ENCODE results near the gene IFNA4. TPM values are rescaled to one million over a fixed set of nuclear protein-coding genes. Genes with fewer than 3 reads are reported as not detected.
"Not testable (repeated sequence)": the region's sequence is repeated elsewhere in the genome, so short reads cannot be mapped to it uniquely, and the experiment has no call there.

Gene IFNA4
- total RNA-seq, 2 donors from 2014 or later: not detected

DNA sequence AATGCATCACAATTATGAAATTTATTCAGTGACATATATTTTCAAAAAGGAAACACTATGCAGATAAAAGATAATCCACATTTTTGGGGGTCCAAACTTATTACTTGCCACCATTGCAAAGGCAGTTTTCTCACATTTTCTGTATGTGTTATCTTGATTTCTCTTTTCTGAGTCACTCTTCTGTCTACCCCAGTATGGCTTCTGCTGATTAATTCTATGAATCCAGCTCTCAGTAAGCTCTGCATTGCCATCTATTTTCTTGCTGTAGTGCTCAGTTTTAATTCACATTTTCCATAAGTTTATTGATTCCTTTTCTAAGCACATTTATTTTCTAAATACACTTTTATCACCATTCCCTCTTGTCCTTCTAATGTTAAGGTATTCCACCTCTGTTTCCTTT is 17.8 kb upstream of the IFNA4 start:
- ATAC-seq (replicated peaks in 1 of 2): peak; percentile 70 to 91
- no peak overlapping the region for H3K4me3 Mint-ChIP-seq

DNA sequence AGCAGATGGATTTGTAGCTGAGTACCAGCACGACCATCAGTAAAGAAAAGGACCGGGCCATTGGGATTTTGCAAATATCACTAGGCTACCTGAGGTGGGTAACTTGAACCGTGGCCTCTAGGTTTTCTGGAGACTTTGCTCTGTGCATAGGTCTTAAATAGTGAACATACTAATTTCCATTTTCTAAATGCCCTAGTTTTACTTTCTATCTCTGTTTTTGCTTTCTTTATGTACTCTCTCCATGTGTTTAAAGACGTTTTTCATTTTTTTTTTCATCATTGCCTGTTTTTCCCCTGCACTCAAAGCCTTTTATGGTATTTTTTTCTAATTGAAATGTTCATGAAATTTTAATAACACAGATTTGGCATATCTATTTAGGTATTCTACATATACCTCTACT is 14.7 kb upstream of the IFNA4 start, which contains the start of gene IFNA7:
TSS of gene IFNA7 (minus strand) at position 101 of the 400 bp plus-strand sequence. CDS start at position 61, 40 bp downstream.
- not testable (repeated sequence) for H3K9me3 Mint-ChIP-seq; ATAC-seq (replicated peaks in 1 of 2); DNase-seq; H3K27ac Mint-ChIP-seq; H3K4me3 Mint-ChIP-seq; H3K36me3 Mint-ChIP-seq (ENCODE audit: insufficient read depth in 2 of 2)
- Mint-ChIP-seq H3K27me3 (ENCODE audit: low read depth) (peaks cover 13% of the 10 kb centered on the region), H3K4me1 (ENCODE audit: low read depth) (peaks cover 20% of the 10 kb centered on the region)

More for the DNA sequence above, 17.8 kb upstream of the IFNA4 start:
- H3K27me3 Mint-ChIP-seq (ENCODE audit: low read depth): peaks cover 13% of the 10 kb centered on the region
- peaks cover 0 to 2% of the 10 kb centered on the region in 2 donors for H3K9me3 Mint-ChIP-seq
- peaks cover 0 to 3% of the 10 kb centered on the region in 2 donors for H3K36me3 Mint-ChIP-seq (ENCODE audit: insufficient read depth in 2 of 2)
- DNase-seq: no peak
- no peak overlapping the region for H3K27ac Mint-ChIP-seq
- peaks cover 20% of the 10 kb centered on the region for H3K4me1 Mint-ChIP-seq (ENCODE audit: low read depth)

DNA sequence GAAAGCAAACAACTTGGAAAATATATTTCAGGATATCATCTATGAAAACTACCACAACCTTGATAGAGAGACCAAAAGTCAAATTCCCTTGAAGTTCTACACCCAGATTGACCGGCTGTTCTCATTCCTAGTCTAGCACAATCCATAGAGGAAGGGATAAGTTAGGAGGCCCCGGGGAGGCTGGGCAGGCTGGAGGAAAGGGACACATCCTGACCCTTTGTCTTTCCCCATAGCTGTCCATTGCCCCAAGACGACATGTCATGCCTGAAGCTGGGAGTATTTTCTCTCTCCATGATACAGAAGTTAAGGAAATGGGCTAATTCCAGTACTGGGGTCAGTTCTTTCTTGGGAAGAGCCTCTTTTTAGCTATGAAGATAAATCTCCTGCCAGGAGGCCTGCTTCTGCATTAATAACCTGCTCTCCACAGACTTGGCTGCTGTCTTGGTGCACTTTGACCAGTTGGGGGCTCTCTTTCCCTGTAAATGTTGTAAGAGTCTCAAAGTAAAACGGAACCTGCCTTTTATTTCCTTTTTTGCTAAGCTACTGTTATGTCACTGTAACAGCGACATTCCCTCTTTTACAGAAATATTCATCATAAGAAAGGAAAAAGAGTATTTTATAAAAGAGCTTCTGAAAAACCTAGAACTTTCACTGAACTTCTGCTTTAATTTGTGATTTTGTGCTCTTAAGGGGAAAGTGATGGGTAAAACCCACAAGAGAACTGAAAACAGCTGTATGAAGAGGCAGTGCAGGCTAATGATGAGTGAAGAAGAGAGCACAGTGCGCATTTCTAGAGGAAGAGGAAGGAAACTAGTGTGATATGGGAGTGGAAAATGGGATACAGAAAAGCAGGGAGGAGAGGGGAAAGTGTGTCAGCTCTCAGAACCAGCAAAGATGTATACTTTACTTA is 7.7 kb upstream of the IFNA4 start:
- H3K9me3 Mint-ChIP-seq; H3K4me1 Mint-ChIP-seq (ENCODE audit: low read depth); H3K27ac Mint-ChIP-seq; H3K36me3 Mint-ChIP-seq (ENCODE audit: insufficient read depth in 2 of 2); H3K27me3 Mint-ChIP-seq (ENCODE audit: low read depth): not testable (repeated sequence)
- DNase-seq: peak; percentile 30 to 53
- H3K4me3 Mint-ChIP-seq: peak overlapping the region; percentile 55 to 72
- ATAC-seq (replicated peaks in 1 of 2): peak; percentile 85 to 90

GRCh38 chr9:21182810-21183736 is 4.3 kb downstream of the IFNA4 start:
- DNase-seq (peak; percentile 7 to 15), ATAC-seq (replicated peaks in 1 of 2) (peak; percentile 76 to 79)
- not testable (repeated sequence) for H3K36me3 Mint-ChIP-seq (ENCODE audit: insufficient read depth in 2 of 2); H3K9me3 Mint-ChIP-seq; H3K27me3 Mint-ChIP-seq (ENCODE audit: low read depth); H3K4me1 Mint-ChIP-seq (ENCODE audit: low read depth)
- Mint-ChIP-seq H3K4me3 (peak overlapping the region in 1 of 2 donors; percentile 14), H3K27ac (peak overlapping the region; percentile 41)

DNA sequence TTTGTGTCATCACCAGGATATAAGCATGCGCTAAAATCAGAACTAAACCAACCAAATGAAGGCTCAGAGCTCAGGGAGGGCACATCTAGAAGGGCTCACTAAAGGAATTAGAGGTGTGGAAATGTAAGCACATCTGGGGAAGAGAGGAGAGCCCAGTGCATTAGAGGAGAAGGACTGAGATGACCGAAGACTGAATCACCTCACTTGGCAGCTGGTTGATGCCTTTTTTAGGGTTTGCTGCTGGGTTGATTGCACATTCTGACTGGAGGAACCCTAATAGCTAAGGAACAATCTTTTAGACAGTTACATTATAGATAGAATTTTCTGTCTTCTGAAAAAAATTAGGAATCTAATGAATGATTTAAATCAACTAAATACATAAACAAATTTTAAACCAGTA is 12.7 kb downstream of the IFNA4 start:
- Mint-ChIP-seq H3K27ac (no peak overlapping the region), H3K4me1 (ENCODE audit: low read depth) (no peaks in the 10 kb centered on the region), H3K9me3 (no peaks in the 10 kb centered on the region), H3K4me3 (no peak overlapping the region), H3K27me3 (ENCODE audit: low read depth) (peaks cover 7% of the 10 kb centered on the region), H3K36me3 (ENCODE audit: insufficient read depth in 2 of 2) (no peaks in the 10 kb centered on the region)
- ATAC-seq (replicated peaks in 1 of 2) (no peak), DNase-seq (no peak)

DNA sequence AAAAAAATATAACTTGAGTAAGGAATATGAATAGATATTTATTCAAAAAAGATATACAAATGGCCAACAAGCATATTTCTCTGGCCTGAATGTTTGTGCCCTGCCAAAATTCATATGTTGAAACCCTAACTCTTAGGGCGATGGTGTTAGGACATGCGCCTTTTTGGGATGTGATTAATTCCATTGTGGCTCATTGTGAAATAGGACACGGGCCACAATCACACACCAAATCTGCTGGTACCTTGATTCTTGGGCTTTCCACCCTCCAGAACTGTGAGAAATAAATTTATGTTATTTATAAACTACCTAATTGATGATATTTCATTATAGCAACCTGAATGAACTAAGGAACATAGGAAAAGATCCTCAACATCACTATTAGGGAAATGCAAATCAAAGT is 15.2 kb downstream of the IFNA4 start:
- Mint-ChIP-seq H3K9me3 (no peaks in the 10 kb centered on the region), H3K27ac (no peak overlapping the region), H3K27me3 (ENCODE audit: low read depth) (peaks cover under 1% of the 10 kb centered on the region), H3K4me1 (ENCODE audit: low read depth) (no peaks in the 10 kb centered on the region), H3K36me3 (ENCODE audit: insufficient read depth in 2 of 2) (no peaks in the 10 kb centered on the region), H3K4me3 (no peak overlapping the region)
- DNase-seq: no peak
- no peak for ATAC-seq (replicated peaks in 1 of 2)

- no peaks in the 10 kb centered on the region for H3K9me3 Mint-ChIP-seq
- DNase-seq (no peak), ATAC-seq (replicated peaks in 1 of 2) (no peak)
- no peak overlapping the region for H3K27ac Mint-ChIP-seq
- H3K36me3 Mint-ChIP-seq (ENCODE audit: insufficient read depth in 2 of 2): no peaks in the 10 kb centered on the region
- H3K4me1 Mint-ChIP-seq (ENCODE audit: low read depth): no peaks in the 10 kb centered on the region
- H3K27me3 Mint-ChIP-seq (ENCODE audit: low read depth): no peaks in the 10 kb centered on the region
- no peak overlapping the region for H3K4me3 Mint-ChIP-seq
Observed at GRCh38 chr9:21171351-21171750, 16.0 kb downstream of the IFNA4 start.

GRCh38 chr9:21166560-21166959 is 20.8 kb downstream of the IFNA4 start, which contains the start of gene IFNA21:
IFNA21 (minus strand) TSS chr9:21166660; CDS start chr9:21166612, 48 bp downstream.
- H3K27ac Mint-ChIP-seq; DNase-seq; H3K4me1 Mint-ChIP-seq (ENCODE audit: low read depth); ATAC-seq (replicated peaks in 1 of 2); H3K4me3 Mint-ChIP-seq; H3K27me3 Mint-ChIP-seq (ENCODE audit: low read depth); H3K36me3 Mint-ChIP-seq (ENCODE audit: insufficient read depth in 2 of 2); H3K9me3 Mint-ChIP-seq: not testable (repeated sequence)

DNA sequence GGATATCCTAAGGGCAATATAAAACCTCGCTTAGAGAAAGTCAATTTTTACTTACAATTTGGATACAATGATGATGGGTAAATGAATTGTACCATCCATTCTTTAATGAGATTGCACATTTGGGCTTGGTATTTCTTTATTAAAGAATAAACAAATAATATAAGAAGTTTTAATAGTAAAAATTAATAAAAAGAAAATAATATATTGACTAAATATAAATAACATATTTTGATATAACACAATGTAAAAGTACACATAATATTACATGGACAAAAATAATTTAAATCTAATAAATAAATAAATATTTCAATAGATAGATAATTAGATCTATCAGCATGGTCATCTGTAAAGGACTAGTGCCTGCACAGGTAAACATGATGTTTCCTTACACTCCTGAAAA is 21.9 kb downstream of the IFNA4 start:
- Mint-ChIP-seq H3K4me1 (ENCODE audit: low read depth) (peaks cover 8% of the 10 kb centered on the region), H3K27me3 (ENCODE audit: low read depth) (no peaks in the 10 kb centered on the region), H3K27ac (no peak overlapping the region), H3K4me3 (no peak overlapping the region), H3K36me3 (ENCODE audit: insufficient read depth in 2 of 2) (no peaks in the 10 kb centered on the region), H3K9me3 (no peaks in the 10 kb centered on the region)
- DNase-seq: no peak
- ATAC-seq (replicated peaks in 1 of 2): no peak

DNA sequence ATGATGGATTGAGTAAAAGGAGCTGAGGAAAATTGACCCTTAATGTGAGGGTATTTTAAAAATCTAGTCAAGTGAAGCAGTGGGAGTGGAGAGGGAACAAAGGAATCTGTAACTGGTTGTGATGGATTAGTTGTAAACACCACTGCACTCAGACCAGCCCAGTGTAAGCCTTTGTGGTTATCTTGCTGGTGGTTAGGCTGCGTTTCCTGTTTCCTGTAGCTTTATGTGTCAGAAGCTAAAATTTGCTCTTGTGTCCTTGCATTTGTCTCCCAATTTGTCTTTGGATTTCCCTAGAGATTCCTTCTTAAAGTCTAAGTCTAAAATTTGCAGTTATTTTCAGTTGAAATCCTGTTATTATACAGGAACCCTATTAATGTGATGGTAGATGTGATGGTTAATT is 27.2 kb downstream of the IFNA4 start:
- Mint-ChIP-seq H3K36me3 (ENCODE audit: insufficient read depth in 2 of 2) (no peaks in the 10 kb centered on the region), H3K4me3 (peak overlapping the region in 1 of 2 donors; percentile 21), H3K4me1 (ENCODE audit: low read depth) (peaks cover 15% of the 10 kb centered on the region), H3K9me3 (peaks cover 0 to 2% of the 10 kb centered on the region in 2 donors), H3K27ac (no peak overlapping the region), H3K27me3 (ENCODE audit: low read depth) (no peaks in the 10 kb centered on the region)
- DNase-seq: peak; percentile 15 to 20
- peak; percentile 49 to 53 for ATAC-seq (replicated peaks in 1 of 2)

GRCh38 chr9:21155501-21155900 is 31.9 kb downstream of the IFNA4 start:
- Mint-ChIP-seq H3K4me1 (ENCODE audit: low read depth) (peaks cover 14% of the 10 kb centered on the region), H3K27ac (no peak overlapping the region), H3K36me3 (ENCODE audit: insufficient read depth in 2 of 2) (no peaks in the 10 kb centered on the region), H3K27me3 (ENCODE audit: low read depth) (no peaks in the 10 kb centered on the region), H3K9me3 (peaks cover 0 to 2% of the 10 kb centered on the region in 2 donors), H3K4me3 (no peak overlapping the region)
- ATAC-seq (replicated peaks in 1 of 2): no peak
- DNase-seq: no peak

- ATAC-seq (replicated peaks in 1 of 2): peak; percentile 41 to 51
Observed at GRCh38 chr9:21154018-21154608, 33.3 kb downstream of the IFNA4 start.

More at GRCh38 chr9:21154018-21154608, 33.3 kb downstream of the IFNA4 start:
- H3K27me3 Mint-ChIP-seq (ENCODE audit: low read depth): no peaks in the 10 kb centered on the region
- no peaks in the 10 kb centered on the region for H3K36me3 Mint-ChIP-seq (ENCODE audit: insufficient read depth in 2 of 2)
- no peak for DNase-seq
- H3K4me3 Mint-ChIP-seq: no peak overlapping the region
- no peak overlapping the region for H3K27ac Mint-ChIP-seq
- H3K9me3 Mint-ChIP-seq: peaks cover 0 to 2% of the 10 kb centered on the region in 2 donors
- peaks cover 6% of the 10 kb centered on the region for H3K4me1 Mint-ChIP-seq (ENCODE audit: low read depth)

Measured in activated T-cell treated with anti-CD3 and anti-CD28 coated beads, Interleukin-2, amount 50 U/mL, for 72 hours (primary cell).